Smooth muscle cell (in vitro differentiated cells): ENCODE results near the gene SUPT3H. TPM values are rescaled to one million over a fixed set of nuclear protein-coding genes. Genes with fewer than 3 reads are reported as not detected.

ENCODE experiments used
- DNase-seq: peaks from one replicate; lab custom pipeline; 2025; ENCODE audit not compliant: unreplicated experiment; lab: John Stamatoyannopoulos, UW
- H2AFZ ChIP-seq: fragments of 200-600 bp; sonication (generic); 2 replicates; pipeline ENCODE4 v1.6.0; 2016; ENCODE audit warnings: antibody characterized with exemption, low read depth, mild to moderate bottlenecking
- H3F3A ChIP-seq: fragments of 200-600 bp; sonication (generic); 2 replicates; pipeline ENCODE4 v1.6.0; 2017; ENCODE audit warnings: antibody characterized with exemption, low read depth
- H3K27ac ChIP-seq: fragments of 200-600 bp; sonication (generic); 2 replicates; pipeline ENCODE4 v1.5.1; 2016; ENCODE audit warnings: low read depth, mild to moderate bottlenecking
- H3K27me3 ChIP-seq: fragments of 200-600 bp; sonication (generic); 2 replicates; pipeline ENCODE4 v1.6.1; 2016; ENCODE audit warnings: low read depth, mild to moderate bottlenecking
- H3K36me3 ChIP-seq: fragments of 200-600 bp; sonication (generic); 2 replicates; pipeline ENCODE4 v1.5.1; 2016; ENCODE audit warnings: low read depth
- H3K4me1 ChIP-seq: fragments of 200-600 bp; sonication (generic); 2 replicates; pipeline ENCODE4 v1.5.1; 2016; ENCODE audit warnings: low read depth
- H3K4me2 ChIP-seq: fragments of 200-600 bp; sonication (generic); 2 replicates; pipeline ENCODE4 v1.6.0; 2016; ENCODE audit warnings: mild to moderate bottlenecking
- H3K4me3 ChIP-seq: fragments of 200-600 bp; sonication (generic); 2 replicates; pipeline ENCODE4 v1.5.1; 2016; ENCODE audit warnings: mild to moderate bottlenecking
- H3K79me2 ChIP-seq: fragments of 200-600 bp; sonication (generic); 2 replicates; pipeline ENCODE4 v1.6.0; 2016; ENCODE audit warnings: low read depth, mild to moderate bottlenecking
- H3K9ac ChIP-seq: fragments of 200-600 bp; sonication (generic); 2 replicates; pipeline ENCODE4 v1.6.0; 2016; ENCODE audit warnings: low read depth
- H3K9me3 ChIP-seq: fragments of 200-600 bp; sonication (generic); replicated peaks from 2 replicates; pipeline ENCODE4 v1.5.1; 2016; ENCODE audit warnings: low read depth
- H4K20me1 ChIP-seq: fragments of 200-600 bp; sonication (generic); 2 replicates; pipeline ENCODE4 v1.6.0; 2016; ENCODE audit warnings: low read depth
- WGBS: methylation state at CpG from one replicate; pipeline ENCODE4 v1.1.7; 2016; ENCODE audit warnings: low lambda C conversion rate; 5-methylcytosine and 5-hydroxymethylcytosine counted together
- polyA plus RNA-seq: library from polyadenylated mRNA; unstranded; fragments of >200 nt; fragmentation: Nextera tagmentation; extraction: Ambion mirVana; gene quantifications from 2 replicates; pipeline ENCODE4 v1.2.1, GENCODE V29; 2016
- total RNA-seq: library from RNA; depleted of rRNA; stranded (reverse); fragments of >200 nt; gene quantifications from 2 replicates; pipeline ENCODE4 v1.2.3, GENCODE V29; 2014
- TF ChIP-seq, protein P1 (sequence below): fragments of 200-600 bp; sonication (generic); IDR thresholded peaks from 2 replicates; pipeline ENCODE4 v1.5.1; 2017; ENCODE audit warnings: borderline replicate concordance, mild to moderate bottlenecking, antibody characterized with exemption; ENCODE audit not compliant: insufficient read depth, poor library complexity, severe bottlenecking

SUPT3H gene
- total and polyA plus RNA-seq, 2 experiments from 2014 or later, result 19.4 to 22.9 TPM

- peaks cover under 1% of the 10 kb centered on the region for H3F3A ChIP-seq
- H2AFZ ChIP-seq, result peak overlapping the region; percentile 8
- no peak overlapping the region for H3K27ac ChIP-seq
- H3K36me3 ChIP-seq, result no peaks in the 10 kb centered on the region
- no peaks in the 10 kb centered on the region for H4K20me1 ChIP-seq
- H3K9ac ChIP-seq, result no peak overlapping the region
- no peak for DNase-seq
- 66% methylated on average over 6 of the region's 6 CpGs for WGBS
- H3K27me3 ChIP-seq, result no peaks in the 10 kb centered on the region
- H3K9me3 ChIP-seq, result no peaks in the 10 kb centered on the region
- H3K79me2 ChIP-seq, result no peaks in the 10 kb centered on the region
- TF ChIP-seq, protein P1, sequence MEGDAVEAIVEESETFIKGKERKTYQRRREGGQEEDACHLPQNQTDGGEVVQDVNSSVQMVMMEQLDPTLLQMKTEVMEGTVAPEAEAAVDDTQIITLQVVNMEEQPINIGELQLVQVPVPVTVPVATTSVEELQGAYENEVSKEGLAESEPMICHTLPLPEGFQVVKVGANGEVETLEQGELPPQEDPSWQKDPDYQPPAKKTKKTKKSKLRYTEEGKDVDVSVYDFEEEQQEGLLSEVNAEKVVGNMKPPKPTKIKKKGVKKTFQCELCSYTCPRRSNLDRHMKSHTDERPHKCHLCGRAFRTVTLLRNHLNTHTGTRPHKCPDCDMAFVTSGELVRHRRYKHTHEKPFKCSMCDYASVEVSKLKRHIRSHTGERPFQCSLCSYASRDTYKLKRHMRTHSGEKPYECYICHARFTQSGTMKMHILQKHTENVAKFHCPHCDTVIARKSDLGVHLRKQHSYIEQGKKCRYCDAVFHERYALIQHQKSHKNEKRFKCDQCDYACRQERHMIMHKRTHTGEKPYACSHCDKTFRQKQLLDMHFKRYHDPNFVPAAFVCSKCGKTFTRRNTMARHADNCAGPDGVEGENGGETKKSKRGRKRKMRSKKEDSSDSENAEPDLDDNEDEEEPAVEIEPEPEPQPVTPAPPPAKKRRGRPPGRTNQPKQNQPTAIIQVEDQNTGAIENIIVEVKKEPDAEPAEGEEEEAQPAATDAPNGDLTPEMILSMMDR, result no peak
- H3K4me1 ChIP-seq, result peaks cover 18% of the 10 kb centered on the region
- H3K4me3 ChIP-seq, result no peak overlapping the region
- peak overlapping the region; percentile 21 for H3K4me2 ChIP-seq
Observed at GRCh38 chr6:44826025-44826676, 551.6 kb downstream of the SUPT3H start.

- Histone ChIP-seq H3K27me3 (no peaks in the 10 kb centered on the region), H3F3A (no peaks in the 10 kb centered on the region), H3K4me1 (peaks cover 10% of the 10 kb centered on the region), H3K4me2 (no peak overlapping the region), H3K9me3 (no peaks in the 10 kb centered on the region), H3K79me2 (no peaks in the 10 kb centered on the region), H3K36me3 (no peaks in the 10 kb centered on the region), H3K27ac (no peak overlapping the region), H2AFZ (no peak overlapping the region), H4K20me1 (no peaks in the 10 kb centered on the region), H3K4me3 (no peak overlapping the region), H3K9ac (no peak overlapping the region)
- TF ChIP-seq, protein P1, result no peak
- DNase-seq, result no peak
- WGBS, result 77% methylated on average over 2 of the region's 2 CpGs
Observed at GRCh38 chr6:44825273-44825672, 552.5 kb downstream of the SUPT3H start.

DNA sequence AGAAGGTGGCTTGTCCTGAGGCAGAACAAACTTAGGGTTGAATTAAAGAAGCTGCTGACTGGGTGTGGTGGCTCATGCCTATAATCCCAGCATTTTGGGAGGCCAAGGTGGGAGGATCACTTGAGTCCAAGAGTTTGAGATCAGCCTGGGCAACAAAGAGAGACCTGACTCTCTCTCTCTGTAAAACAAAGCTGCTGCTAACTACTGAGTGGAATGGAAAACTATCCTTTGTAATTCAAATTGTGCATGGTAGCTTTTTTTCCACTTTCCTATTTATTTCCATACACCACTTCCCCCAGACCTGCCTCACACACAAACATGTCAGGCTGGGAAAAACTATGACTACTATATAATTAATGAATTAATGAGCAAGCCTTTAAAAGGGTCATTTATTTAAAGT is 553.2 kb downstream of the SUPT3H start:
- no peaks in the 10 kb centered on the region for H3K27me3 ChIP-seq
- no peak overlapping the region for H3K4me2 ChIP-seq
- no peaks in the 10 kb centered on the region for H3K79me2 ChIP-seq
- DNase-seq, result no peak
- H3K27ac ChIP-seq, result no peak overlapping the region
- H4K20me1 ChIP-seq, result no peaks in the 10 kb centered on the region
- no peak overlapping the region for H3K9ac ChIP-seq
- H3F3A ChIP-seq, result no peaks in the 10 kb centered on the region
- no peaks in the 10 kb centered on the region for H3K9me3 ChIP-seq
- H2AFZ ChIP-seq, result no peak overlapping the region
- H3K4me3 ChIP-seq, result no peak overlapping the region
- peaks cover 10% of the 10 kb centered on the region for H3K4me1 ChIP-seq
- TF ChIP-seq, protein P1, result no peak
- no peaks in the 10 kb centered on the region for H3K36me3 ChIP-seq

DNA sequence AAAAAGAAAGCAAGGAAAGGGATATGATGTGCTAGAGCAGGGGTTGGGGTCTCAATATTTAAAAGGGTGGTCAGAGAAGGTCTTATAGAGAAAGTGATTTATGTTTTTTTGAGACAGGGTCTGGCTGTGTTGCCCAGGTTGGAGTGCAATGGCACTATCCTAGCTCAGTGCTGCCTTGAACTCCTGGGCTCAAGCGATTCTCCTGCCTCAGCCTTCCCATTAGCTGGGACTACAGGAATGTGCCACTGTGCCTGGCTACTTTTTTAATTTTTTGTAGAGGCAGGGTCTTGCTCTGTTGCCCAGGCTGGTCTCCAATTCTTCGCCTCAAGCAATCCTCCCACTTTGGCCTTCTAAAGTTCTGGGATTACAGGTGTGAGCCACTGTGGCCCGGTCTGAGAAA is 557.0 kb downstream of the SUPT3H start:
- H3K27ac ChIP-seq, result no peak overlapping the region
- WGBS, result 99% methylated on average over 3 of the region's 3 CpGs

More for the DNA sequence above, 557.0 kb downstream of the SUPT3H start:
- Histone ChIP-seq H3K4me1 (no peaks in the 10 kb centered on the region), H3F3A (no peaks in the 10 kb centered on the region), H3K79me2 (no peaks in the 10 kb centered on the region), H3K27me3 (no peaks in the 10 kb centered on the region), H3K36me3 (no peaks in the 10 kb centered on the region), H2AFZ (no peak overlapping the region), H4K20me1 (no peaks in the 10 kb centered on the region), H3K9ac (no peak overlapping the region), H3K9me3 (no peaks in the 10 kb centered on the region), H3K4me3 (no peak overlapping the region), H3K4me2 (no peak overlapping the region)
- no peak for DNase-seq
- TF ChIP-seq, protein P1, result no peak
